ENCODE measurements around the gene MUC15.

The MUC15 gene

DNA sequence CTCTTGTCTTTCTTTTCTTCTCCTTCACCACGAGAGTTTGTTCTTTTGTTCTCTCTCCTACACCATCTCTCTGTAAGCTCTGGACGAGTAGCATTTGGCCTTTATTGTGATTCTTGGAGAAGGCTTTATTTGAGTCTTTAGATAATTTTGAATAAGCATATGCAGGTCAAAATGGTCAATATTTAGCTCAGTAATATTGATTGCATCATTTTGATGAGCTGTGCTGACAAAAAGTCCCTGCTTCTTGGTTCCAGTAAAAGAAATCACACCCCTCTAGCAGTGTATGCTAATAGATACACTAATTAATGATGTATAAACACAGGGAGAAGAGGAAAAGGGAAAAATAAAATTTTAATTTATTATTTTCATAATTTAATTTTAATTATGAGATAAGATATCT is 25.8 kb upstream of the MUC15 start:
- TF ChIP-seq POLR2AphosphoS5 (IDR thresholded peaks at IDR 0.05; ENCODE audit: low read depth, low read length): no peak
- no peak for TF ChIP-seq FOXP2 (optimal IDR thresholded peaks at IDR 0.05; ENCODE audit: borderline replicate concordance, extremely low read depth, extremely low read length, insufficient read depth)
- no peak for TF ChIP-seq SIN3A (IDR thresholded peaks at IDR 0.05; ENCODE audit: borderline replicate concordance, insufficient read depth, low read length)
- TF ChIP-seq, protein P1, sequence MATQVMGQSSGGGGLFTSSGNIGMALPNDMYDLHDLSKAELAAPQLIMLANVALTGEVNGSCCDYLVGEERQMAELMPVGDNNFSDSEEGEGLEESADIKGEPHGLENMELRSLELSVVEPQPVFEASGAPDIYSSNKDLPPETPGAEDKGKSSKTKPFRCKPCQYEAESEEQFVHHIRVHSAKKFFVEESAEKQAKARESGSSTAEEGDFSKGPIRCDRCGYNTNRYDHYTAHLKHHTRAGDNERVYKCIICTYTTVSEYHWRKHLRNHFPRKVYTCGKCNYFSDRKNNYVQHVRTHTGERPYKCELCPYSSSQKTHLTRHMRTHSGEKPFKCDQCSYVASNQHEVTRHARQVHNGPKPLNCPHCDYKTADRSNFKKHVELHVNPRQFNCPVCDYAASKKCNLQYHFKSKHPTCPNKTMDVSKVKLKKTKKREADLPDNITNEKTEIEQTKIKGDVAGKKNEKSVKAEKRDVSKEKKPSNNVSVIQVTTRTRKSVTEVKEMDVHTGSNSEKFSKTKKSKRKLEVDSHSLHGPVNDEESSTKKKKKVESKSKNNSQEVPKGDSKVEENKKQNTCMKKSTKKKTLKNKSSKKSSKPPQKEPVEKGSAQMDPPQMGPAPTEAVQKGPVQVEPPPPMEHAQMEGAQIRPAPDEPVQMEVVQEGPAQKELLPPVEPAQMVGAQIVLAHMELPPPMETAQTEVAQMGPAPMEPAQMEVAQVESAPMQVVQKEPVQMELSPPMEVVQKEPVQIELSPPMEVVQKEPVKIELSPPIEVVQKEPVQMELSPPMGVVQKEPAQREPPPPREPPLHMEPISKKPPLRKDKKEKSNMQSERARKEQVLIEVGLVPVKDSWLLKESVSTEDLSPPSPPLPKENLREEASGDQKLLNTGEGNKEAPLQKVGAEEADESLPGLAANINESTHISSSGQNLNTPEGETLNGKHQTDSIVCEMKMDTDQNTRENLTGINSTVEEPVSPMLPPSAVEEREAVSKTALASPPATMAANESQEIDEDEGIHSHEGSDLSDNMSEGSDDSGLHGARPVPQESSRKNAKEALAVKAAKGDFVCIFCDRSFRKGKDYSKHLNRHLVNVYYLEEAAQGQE (IDR thresholded peaks at IDR 0.05; ENCODE audit: insufficient read depth in 1 of 2, low read depth in 2 of 2, low read length in 2 of 2): no peak
- TF ChIP-seq TAF1 (IDR thresholded peaks at IDR 0.05; ENCODE audit: borderline replicate concordance, insufficient read depth, low read length): no peak

DNA sequence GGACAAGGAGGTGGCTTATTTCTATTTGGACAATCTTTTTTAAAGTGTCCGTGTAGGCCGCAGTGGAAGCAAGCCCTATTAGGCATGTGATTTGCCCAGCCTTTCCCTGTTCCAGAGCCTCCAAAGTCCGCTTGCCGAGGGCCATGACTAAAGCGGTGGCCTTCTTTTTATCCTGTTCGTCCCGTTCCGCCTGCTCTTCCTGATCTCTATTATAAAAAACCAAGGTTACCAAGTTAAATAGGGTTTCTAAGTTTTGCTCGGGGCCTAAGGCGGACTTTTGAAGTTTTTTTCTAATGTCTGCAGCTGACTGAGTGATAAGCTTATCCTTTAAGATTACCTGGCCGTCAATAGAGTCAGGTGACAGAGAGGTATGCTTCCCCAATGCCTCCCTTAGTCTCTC is 21.6 kb upstream of the MUC15 start:
- TF ChIP-seq, protein P1 (IDR thresholded peaks at IDR 0.05; ENCODE audit: insufficient read depth in 1 of 2, low read depth in 2 of 2, low read length in 2 of 2): no peak
- TF ChIP-seq TAF1 (IDR thresholded peaks at IDR 0.05; ENCODE audit: borderline replicate concordance, insufficient read depth, low read length): no peak
- no peak for TF ChIP-seq SIN3A (IDR thresholded peaks at IDR 0.05; ENCODE audit: borderline replicate concordance, insufficient read depth, low read length)
- TF ChIP-seq FOXP2 (optimal IDR thresholded peaks at IDR 0.05; ENCODE audit: borderline replicate concordance, extremely low read depth, extremely low read length, insufficient read depth): no peak
- no peak for TF ChIP-seq POLR2AphosphoS5 (IDR thresholded peaks at IDR 0.05; ENCODE audit: low read depth, low read length)

DNA sequence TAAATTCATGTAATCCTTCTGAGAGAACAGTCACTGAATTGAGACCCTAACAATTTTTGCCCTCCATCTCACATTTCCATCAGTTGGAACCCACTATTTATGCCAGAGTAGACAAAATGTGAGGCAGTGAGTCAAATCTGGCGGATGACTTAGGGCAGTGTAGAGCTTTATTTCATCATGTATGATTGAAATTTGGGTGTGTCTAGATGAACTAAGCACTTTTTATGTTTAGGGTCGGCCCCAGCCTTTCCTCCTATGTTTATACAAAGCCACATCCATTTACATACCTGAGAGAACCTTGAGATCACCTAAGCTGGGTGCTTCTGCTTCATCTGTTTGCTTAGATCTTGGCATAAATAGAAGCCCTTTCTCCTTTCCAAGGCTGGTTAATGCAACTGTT is 15.0 kb upstream of the MUC15 start:
- TF ChIP-seq, protein P1 (IDR thresholded peaks at IDR 0.05; ENCODE audit: insufficient read depth in 1 of 2, low read depth in 2 of 2, low read length in 2 of 2): no peak
- TF ChIP-seq FOXP2 (optimal IDR thresholded peaks at IDR 0.05; ENCODE audit: borderline replicate concordance, extremely low read depth, extremely low read length, insufficient read depth) (no peak), POLR2AphosphoS5 (IDR thresholded peaks at IDR 0.05; ENCODE audit: low read depth, low read length) (no peak), TAF1 (IDR thresholded peaks at IDR 0.05; ENCODE audit: borderline replicate concordance, insufficient read depth, low read length) (no peak), SIN3A (IDR thresholded peaks at IDR 0.05; ENCODE audit: borderline replicate concordance, insufficient read depth, low read length) (no peak)

DNA sequence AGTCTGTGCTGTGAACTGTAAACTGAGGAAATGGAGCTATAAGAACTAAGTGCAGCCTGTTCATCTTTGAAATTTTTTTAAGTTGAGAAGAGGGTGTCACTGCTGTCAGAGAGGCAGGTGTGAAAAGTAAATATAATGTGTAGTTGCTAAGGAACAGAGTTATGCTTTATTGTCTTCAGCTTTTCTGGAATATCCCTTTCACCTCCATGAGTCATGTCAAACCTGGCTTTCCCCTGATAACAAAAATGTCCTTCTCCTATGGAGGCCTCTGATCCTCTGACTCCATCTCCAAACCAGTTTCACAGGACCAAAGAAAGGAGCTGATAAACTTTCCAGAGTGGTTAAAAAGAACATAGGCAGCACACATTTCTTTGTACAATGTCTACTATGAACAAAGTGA is 12.8 kb upstream of the MUC15 start:
- TF ChIP-seq POLR2AphosphoS5 (IDR thresholded peaks at IDR 0.05; ENCODE audit: low read depth, low read length): no peak
- no peak for TF ChIP-seq FOXP2 (optimal IDR thresholded peaks at IDR 0.05; ENCODE audit: borderline replicate concordance, extremely low read depth, extremely low read length, insufficient read depth)
- TF ChIP-seq, protein P1 (IDR thresholded peaks at IDR 0.05; ENCODE audit: insufficient read depth in 1 of 2, low read depth in 2 of 2, low read length in 2 of 2): no peak
- TF ChIP-seq SIN3A (IDR thresholded peaks at IDR 0.05; ENCODE audit: borderline replicate concordance, insufficient read depth, low read length): no peak
- no peak for TF ChIP-seq TAF1 (IDR thresholded peaks at IDR 0.05; ENCODE audit: borderline replicate concordance, insufficient read depth, low read length)

DNA sequence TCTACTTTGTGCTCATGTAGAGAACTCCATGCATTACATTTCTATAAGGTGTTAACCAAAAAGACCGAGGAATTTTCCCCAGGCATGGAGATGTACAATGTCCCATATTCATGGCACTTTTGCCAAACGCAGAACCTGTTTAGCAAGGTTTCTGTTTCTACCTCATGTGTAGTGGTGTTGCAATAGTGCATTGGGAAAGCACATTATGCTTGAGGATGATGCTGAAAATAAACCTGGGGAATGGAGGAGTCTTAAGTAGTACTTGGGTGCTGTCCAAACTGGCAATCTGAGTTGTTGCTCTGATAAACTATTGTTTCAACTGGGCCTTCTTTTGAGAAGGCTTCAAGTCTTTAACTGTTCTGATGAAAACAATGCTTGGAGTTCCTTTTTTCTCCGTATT is 11.5 kb upstream of the MUC15 start:
- no peak for TF ChIP-seq FOXP2 (optimal IDR thresholded peaks at IDR 0.05; ENCODE audit: borderline replicate concordance, extremely low read depth, extremely low read length, insufficient read depth)
- TF ChIP-seq, protein P1 (IDR thresholded peaks at IDR 0.05; ENCODE audit: insufficient read depth in 1 of 2, low read depth in 2 of 2, low read length in 2 of 2): no peak; a peak in 1 of 4 replicates
- no peak for TF ChIP-seq SIN3A (IDR thresholded peaks at IDR 0.05; ENCODE audit: borderline replicate concordance, insufficient read depth, low read length)
- TF ChIP-seq POLR2AphosphoS5 (IDR thresholded peaks at IDR 0.05; ENCODE audit: low read depth, low read length): no peak
- TF ChIP-seq TAF1 (IDR thresholded peaks at IDR 0.05; ENCODE audit: borderline replicate concordance, insufficient read depth, low read length): no peak
